Activated CD8-positive, alpha-beta memory T cell treated with anti-CD3 and anti-CD28 coated beads for 1 hour (primary cell): ENCODE results near the gene SLC37A4.

Experiments
- DNase-seq, 2 donors: peaks; one replicate each; pipeline ENCODE4 v3.0.0-alpha.2; 2020; ENCODE audit warnings: low read depth in 1 of 2; ENCODE audit errors: extremely low read depth in 1 of 2

SLC37A4 gene

DNA sequence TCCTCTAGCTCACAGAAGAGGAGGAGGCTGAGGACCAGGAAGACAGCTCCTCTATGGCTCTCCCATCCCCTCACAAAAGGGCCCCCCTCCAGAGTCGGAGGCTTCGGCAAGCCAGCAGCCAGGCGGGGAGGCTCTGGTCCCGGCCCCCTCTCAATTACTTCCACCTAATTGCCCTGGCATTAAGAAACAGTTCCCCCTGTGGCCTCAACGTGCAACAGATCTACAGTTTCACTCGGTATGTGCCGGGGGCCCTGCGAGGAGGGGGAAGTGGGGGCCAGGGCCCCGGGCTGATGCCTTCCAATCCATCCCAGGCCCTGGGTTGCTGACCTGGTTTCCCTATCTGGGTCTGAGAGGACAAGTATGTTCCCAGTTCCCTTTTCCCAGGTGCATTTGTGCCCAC is 51.2 kb downstream of the SLC37A4 start:
- no peak for DNase-seq

DNA sequence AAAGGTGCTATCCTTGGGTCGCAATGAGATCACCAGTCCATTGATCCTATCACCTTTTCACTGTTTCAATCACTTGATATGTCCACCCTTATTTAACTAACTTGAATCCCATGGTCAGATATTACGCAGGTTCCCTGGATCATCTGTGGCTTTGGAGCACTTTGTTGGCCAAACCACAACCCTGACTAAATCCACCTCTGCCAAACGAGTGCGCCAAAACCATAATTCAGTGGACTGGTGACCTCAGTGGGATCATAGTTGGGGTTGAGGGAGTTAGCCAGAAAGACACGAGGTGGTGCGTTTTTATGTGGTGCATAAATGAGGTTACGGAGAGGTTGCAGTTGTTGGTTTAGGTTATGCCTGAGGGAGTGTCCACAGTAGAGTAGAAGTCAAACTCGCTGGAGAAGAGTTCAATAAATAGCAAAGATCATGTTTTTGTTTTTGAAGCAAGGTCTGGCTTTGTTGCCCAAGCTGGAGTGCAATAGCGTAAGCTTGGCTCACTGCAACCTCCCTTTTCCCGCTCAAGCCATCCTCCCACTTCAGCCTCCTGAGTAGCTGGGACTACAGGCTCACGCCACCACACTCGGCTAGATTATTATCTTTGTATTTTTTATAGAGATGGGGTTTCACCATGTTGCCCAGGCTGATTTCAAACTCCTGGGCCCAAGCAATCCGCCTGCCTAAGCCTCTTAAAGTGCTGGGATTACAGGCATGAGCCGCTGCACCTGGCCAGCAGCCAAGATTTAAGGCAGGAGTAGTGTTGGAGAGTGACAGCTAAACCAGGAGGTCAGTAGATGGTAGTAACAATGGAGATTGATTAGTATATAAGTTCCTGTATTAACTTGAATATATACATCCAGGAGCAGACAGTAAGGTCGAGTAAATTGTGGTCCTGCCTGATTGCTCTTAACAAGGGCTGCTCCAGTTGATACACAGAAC is 54.6 kb downstream of the SLC37A4 start:
- DNase-seq, result no peak
